ENCODE results near the gene SMYD3. TPM values are rescaled to one million over a fixed set of nuclear protein-coding genes. Genes with fewer than 3 reads are reported as not detected.

The SMYD3 gene
- polyA plus RNA-seq, 1 experiment = 39.9 TPM

- no peak for DNase-seq (ENCODE audit: low read depth, low spot score)
- Histone ChIP-seq H3K27ac (ENCODE audit: low read depth, low read length) (no peak overlapping the region), H3K27me3 (ENCODE audit: control insufficient read depth, insufficient read depth, low read length) (no peaks in the 10 kb centered on the region), H3K9me3 (ENCODE audit: control insufficient read depth, insufficient read depth, low read length) (peaks cover 50% of the 10 kb centered on the region), H3K4me3 (ENCODE audit: low read depth, low read length) (no peak overlapping the region)
- TF ChIP-seq, protein P1, sequence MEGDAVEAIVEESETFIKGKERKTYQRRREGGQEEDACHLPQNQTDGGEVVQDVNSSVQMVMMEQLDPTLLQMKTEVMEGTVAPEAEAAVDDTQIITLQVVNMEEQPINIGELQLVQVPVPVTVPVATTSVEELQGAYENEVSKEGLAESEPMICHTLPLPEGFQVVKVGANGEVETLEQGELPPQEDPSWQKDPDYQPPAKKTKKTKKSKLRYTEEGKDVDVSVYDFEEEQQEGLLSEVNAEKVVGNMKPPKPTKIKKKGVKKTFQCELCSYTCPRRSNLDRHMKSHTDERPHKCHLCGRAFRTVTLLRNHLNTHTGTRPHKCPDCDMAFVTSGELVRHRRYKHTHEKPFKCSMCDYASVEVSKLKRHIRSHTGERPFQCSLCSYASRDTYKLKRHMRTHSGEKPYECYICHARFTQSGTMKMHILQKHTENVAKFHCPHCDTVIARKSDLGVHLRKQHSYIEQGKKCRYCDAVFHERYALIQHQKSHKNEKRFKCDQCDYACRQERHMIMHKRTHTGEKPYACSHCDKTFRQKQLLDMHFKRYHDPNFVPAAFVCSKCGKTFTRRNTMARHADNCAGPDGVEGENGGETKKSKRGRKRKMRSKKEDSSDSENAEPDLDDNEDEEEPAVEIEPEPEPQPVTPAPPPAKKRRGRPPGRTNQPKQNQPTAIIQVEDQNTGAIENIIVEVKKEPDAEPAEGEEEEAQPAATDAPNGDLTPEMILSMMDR (IDR thresholded peaks at IDR 0.05; ENCODE audit: low read depth, low read length) = no peak
- ChIA-PET POLR2A (no interaction called here), CTCF (no interaction called here)
Measured at GRCh38 chr1:246512230-246512629, 5.2 kb upstream of the SMYD3 start.

DNA sequence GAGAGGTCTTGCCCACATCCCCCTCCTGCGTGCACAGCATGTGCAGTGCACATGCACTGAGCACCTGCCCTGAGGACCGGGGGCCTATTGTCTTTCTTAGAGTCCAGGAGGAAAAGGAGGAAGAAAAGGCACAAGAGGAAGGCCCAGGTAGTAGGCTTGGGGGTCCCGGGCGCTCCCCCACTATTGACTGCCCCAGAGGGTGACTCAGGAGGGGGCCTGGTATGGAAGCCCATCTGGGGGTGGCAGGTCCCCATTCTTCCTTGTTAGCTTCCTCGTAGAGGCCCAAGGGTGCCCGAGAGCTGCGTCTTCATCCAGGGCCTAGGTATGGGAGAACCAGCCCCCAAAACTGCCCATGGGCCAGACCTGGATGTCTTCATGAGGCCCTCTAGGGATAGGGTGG lies 4.1 kb upstream of the SMYD3 start:
- Histone ChIP-seq H3K27me3 (ENCODE audit: control insufficient read depth, insufficient read depth, low read length) (no peaks in the 10 kb centered on the region), H3K9me3 (ENCODE audit: control insufficient read depth, insufficient read depth, low read length) (peaks cover 39% of the 10 kb centered on the region), H3K4me3 (ENCODE audit: low read depth, low read length) (no peak overlapping the region), H3K27ac (ENCODE audit: low read depth, low read length) (no peak overlapping the region)
- POLR2A ChIA-PET = no interaction called here
- CTCF ChIA-PET = no interaction called here
- no peak for DNase-seq (ENCODE audit: low read depth, low spot score)
- TF ChIP-seq, protein P1 (IDR thresholded peaks at IDR 0.05; ENCODE audit: low read depth, low read length) = no peak

DNA sequence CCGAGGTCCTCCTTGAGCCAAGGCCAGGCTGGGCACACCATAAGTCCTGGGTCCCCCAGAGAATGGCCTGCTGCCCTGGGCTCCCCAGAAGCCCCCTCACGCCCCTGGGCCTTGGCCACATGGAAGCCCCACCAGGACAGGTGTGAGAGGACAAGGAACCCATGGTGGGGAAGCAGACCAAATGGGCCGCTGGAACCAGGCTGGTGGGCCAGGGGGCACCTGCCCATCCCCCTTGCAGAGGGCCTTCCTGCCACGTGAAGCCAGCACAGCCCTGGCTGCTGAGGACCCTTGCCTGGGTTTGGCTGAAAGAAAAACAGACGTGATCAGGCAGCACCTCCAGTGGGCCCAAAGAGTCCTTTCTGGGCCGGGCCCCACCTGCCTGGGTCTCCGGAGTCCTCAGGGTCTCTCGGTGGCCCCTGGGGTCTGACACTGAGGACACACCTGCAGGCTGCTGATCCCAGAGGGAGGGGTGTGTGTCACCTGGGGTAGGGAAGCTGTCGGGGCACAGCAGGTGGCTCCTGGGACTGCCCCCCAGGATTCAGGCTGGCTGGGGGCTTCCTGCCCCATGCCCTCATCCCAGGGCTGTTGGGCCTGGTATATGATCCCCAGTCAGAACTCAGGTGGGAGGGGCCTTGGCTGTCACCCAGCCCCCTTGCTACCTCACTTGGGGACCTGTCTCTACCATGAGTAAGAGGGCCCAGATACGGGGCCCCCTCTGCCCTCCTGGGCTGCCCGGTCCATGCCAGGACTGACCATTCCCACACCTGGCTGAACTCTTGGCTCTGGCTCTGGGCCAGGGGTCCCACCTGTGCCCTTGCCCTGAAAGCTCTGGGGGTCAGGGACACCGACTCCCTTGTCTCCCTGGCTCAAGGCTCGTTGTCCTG lies 3.3 kb upstream of the SMYD3 start:
- peaks cover 32% of the 10 kb centered on the region for H3K9me3 ChIP-seq (ENCODE audit: control insufficient read depth, insufficient read depth, low read length)
- TF ChIP-seq, protein P1 (IDR thresholded peaks at IDR 0.05; ENCODE audit: low read depth, low read length) = no peak
- no peak overlapping the region for H3K27ac ChIP-seq (ENCODE audit: low read depth, low read length)
- DNase-seq (ENCODE audit: low read depth, low spot score) = no peak
- H3K4me3 ChIP-seq (ENCODE audit: low read depth, low read length) = no peak overlapping the region
- ChIA-PET POLR2A (no interaction called here), CTCF (no interaction called here)
- no peaks in the 10 kb centered on the region for H3K27me3 ChIP-seq (ENCODE audit: control insufficient read depth, insufficient read depth, low read length)

DNA sequence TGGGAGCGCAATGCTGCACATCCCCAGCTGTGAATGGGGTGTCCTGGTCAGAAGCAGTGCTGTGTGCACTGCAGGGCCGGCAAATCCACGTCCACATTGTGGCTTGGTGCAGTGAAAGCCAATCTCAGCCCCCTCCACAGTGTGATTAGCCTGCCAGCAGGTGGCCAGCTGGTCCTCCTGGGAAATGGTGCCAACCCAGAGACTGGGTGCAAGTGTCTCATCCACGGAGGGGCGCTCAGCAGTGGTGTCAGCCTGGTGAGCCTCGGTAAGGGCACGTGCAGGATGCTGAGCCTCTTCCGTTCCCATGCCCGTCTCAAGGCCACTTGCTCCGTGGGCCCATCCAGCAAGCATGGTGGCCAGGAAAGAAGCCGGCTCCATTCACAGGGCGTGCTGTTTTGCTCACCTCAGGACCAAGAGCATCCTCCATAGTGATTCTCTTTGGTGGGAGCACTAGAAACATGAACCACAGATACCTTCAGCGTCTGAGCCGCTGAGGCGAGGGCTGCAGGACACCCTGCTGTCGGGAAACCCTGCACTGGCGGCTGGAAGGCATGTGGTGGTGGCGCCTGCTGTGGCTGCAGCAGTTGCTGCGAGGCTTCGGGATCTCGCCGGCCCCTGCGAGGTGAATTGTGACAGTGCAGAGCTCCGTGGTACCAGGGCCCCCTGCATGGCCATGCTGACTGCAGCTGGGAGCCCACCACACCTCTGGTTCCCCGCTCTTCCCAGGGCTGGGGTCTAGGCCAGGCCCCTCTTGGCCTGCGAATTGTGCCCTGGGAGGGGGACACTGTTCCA lies 2.0 kb upstream of the SMYD3 start:
- ChIA-PET CTCF (no interaction called here), POLR2A (no interaction called here)
- no peak for DNase-seq (ENCODE audit: low read depth, low spot score)
- Histone ChIP-seq H3K9me3 (ENCODE audit: control insufficient read depth, insufficient read depth, low read length) (peaks cover 22% of the 10 kb centered on the region), H3K27me3 (ENCODE audit: control insufficient read depth, insufficient read depth, low read length) (no peaks in the 10 kb centered on the region), H3K4me3 (ENCODE audit: low read depth, low read length) (no peak overlapping the region), H3K27ac (ENCODE audit: low read depth, low read length) (no peak overlapping the region)
- TF ChIP-seq, protein P1 (IDR thresholded peaks at IDR 0.05; ENCODE audit: low read depth, low read length) = no peak

- H3K27ac ChIP-seq (ENCODE audit: low read depth, low read length) = no peak overlapping the region
- POLR2A ChIA-PET = interaction anchor here (0.8 kb wide), 1 partner anchor 222 kb away, joined by 3 read pairs; no protein-coding TSS in a partner anchor
- CTCF ChIA-PET = interaction anchor here (0.8 to 2.8 kb wide), 4 partner anchors 9 to 247 kb away, joined by 3 to 10 read pairs (median 4); no protein-coding TSS in a partner anchor
- TF ChIP-seq, protein P1 (IDR thresholded peaks at IDR 0.05; ENCODE audit: low read depth, low read length) = no peak
- H3K9me3 ChIP-seq (ENCODE audit: control insufficient read depth, insufficient read depth, low read length) = no peaks in the 10 kb centered on the region; the same call in 1 of the 2 replicates
- H3K27me3 ChIP-seq (ENCODE audit: control insufficient read depth, insufficient read depth, low read length) = no peaks in the 10 kb centered on the region
- DNase-seq (ENCODE audit: low read depth, low spot score) = no peak
- peak overlapping the region; percentile 97 for H3K4me3 ChIP-seq (ENCODE audit: low read depth, low read length)
Measured at GRCh38 chr1:246506367-246506673, 759 bp downstream of the SMYD3 start.
